Osteoblast (primary cell): Measurements from ENCODE around the gene OTOA. TPM values are rescaled to one million over a fixed set of nuclear protein-coding genes. Genes with fewer than 3 reads are reported as not detected.

Source experiments
- DNase-seq: peaks from one replicate; pipeline ENCODE4 v3.0.0; 2011; ENCODE audit warnings: low spot score, mixed read lengths; ENCODE audit not compliant: insufficient read length; ENCODE audit errors: missing footprints
- H2AFZ ChIP-seq: 2 replicates; pipeline ENCODE4 v1.6.0; 2011; ENCODE audit warnings: mild to moderate bottlenecking, low read length
- H3K27ac ChIP-seq: 2 replicates; pipeline ENCODE4 v1.5.1; 2011; ENCODE audit warnings: mild to moderate bottlenecking, low read depth, low read length, moderate library complexity
- H3K27me3 ChIP-seq: 2 replicates; pipeline ENCODE4 v1.6.0; 2012; ENCODE audit warnings: mild to moderate bottlenecking, control low read depth, inconsistent platforms, low read length, moderate library complexity; ENCODE audit not compliant: insufficient read depth
- H3K36me3 ChIP-seq: 2 replicates; pipeline ENCODE4 v1.5.1; 2011; ENCODE audit warnings: mild to moderate bottlenecking, low read length, control low read depth, moderate library complexity; ENCODE audit not compliant: insufficient read depth
- H3K4me1 ChIP-seq: 2 replicates; pipeline ENCODE4 v1.5.1; 2011; ENCODE audit warnings: mild to moderate bottlenecking, low read length, control low read depth, moderate library complexity; ENCODE audit not compliant: insufficient read depth
- H3K4me2 ChIP-seq: 2 replicates; pipeline ENCODE4 v1.6.0; 2011; ENCODE audit warnings: mild to moderate bottlenecking, low read length; ENCODE audit not compliant: insufficient read depth
- H3K4me3 ChIP-seq: fragments of 200-600 bp; sonication (generic); 3 replicates; pipeline ENCODE4 v1.5.1; 2012; ENCODE audit warnings: mild to moderate bottlenecking, low read length, inconsistent platforms; ENCODE audit not compliant: insufficient read depth
- H3K79me2 ChIP-seq: 2 replicates; pipeline ENCODE4 v1.6.0; 2012; ENCODE audit warnings: mild to moderate bottlenecking, low read length, control low read depth, inconsistent platforms; ENCODE audit not compliant: insufficient read depth
- H3K9me3 ChIP-seq: 2 replicates; pipeline ENCODE4 v1.5.1; 2011; ENCODE audit warnings: low read depth, low read length, control low read depth
- H4K20me1 ChIP-seq: 2 replicates; pipeline ENCODE4 v1.6.0; 2012; ENCODE audit warnings: mild to moderate bottlenecking, low read length, control low read depth; ENCODE audit not compliant: insufficient read depth
- CTCF ChIP-seq: IDR thresholded peaks from 2 replicates; pipeline ENCODE4 v1.5.1; 2011; ENCODE audit warnings: mild to moderate bottlenecking, low read depth, low read length, moderate library complexity; ENCODE audit errors: extremely low read depth
- total RNA-seq: library from RNA; depleted of rRNA; stranded (reverse); fragments of >200 nt; gene quantifications from 2 replicates; pipeline ENCODE4 v1.2.3, GENCODE V29; 2012

OTOA gene
- total RNA-seq, 1 donor: under 0.01 TPM

- Histone ChIP-seq H3K79me2 (no peaks in the 10 kb centered on the region), H3K4me3 (no peak overlapping the region), H4K20me1 (no peaks in the 10 kb centered on the region), H3K36me3 (no peaks in the 10 kb centered on the region), H3K4me1 (no peaks in the 10 kb centered on the region), H3K27ac (no peak overlapping the region), H3K9me3 (no peaks in the 10 kb centered on the region), H2AFZ (no peak overlapping the region), H3K27me3 (no peaks in the 10 kb centered on the region), H3K4me2 (no peak overlapping the region)
- no peak for TF ChIP-seq CTCF
- no peak for DNase-seq
These were observed 53.8 kb downstream of the OTOA start for GRCh38 chr16:21717608-21718007.

GRCh38 chr16:21719283-21719682, 55.5 kb downstream of the OTOA start:
- Histone ChIP-seq H3K27me3 (no peaks in the 10 kb centered on the region), H3K27ac (no peak overlapping the region), H3K36me3 (no peaks in the 10 kb centered on the region), H3K9me3 (no peaks in the 10 kb centered on the region), H3K4me2 (no peak overlapping the region), H3K79me2 (no peaks in the 10 kb centered on the region), H3K4me1 (no peaks in the 10 kb centered on the region), H3K4me3 (no peak overlapping the region), H4K20me1 (no peaks in the 10 kb centered on the region), H2AFZ (no peak overlapping the region)
- no peak for DNase-seq
- TF ChIP-seq CTCF: no peak

GRCh38 chr16:21720533-21720932, 56.8 kb downstream of the OTOA start:
- H3K79me2 ChIP-seq: no peaks in the 10 kb centered on the region
- H3K4me2 ChIP-seq: no peak overlapping the region
- H3K27me3 ChIP-seq: no peaks in the 10 kb centered on the region
- TF ChIP-seq CTCF: no peak
- no peaks in the 10 kb centered on the region for H4K20me1 ChIP-seq
- H2AFZ ChIP-seq: no peak overlapping the region
- H3K4me1 ChIP-seq: no peaks in the 10 kb centered on the region
- H3K27ac ChIP-seq: no peak overlapping the region
- H3K9me3 ChIP-seq: no peaks in the 10 kb centered on the region
- no peak overlapping the region for H3K4me3 ChIP-seq
- H3K36me3 ChIP-seq: no peaks in the 10 kb centered on the region
- no peak for DNase-seq

GRCh38 chr16:21722771-21723455, 59.1 kb downstream of the OTOA start:
- Histone ChIP-seq H3K4me1 (no peaks in the 10 kb centered on the region), H3K27ac (no peak overlapping the region), H2AFZ (no peak overlapping the region), H3K27me3 (no peaks in the 10 kb centered on the region), H4K20me1 (no peaks in the 10 kb centered on the region), H3K4me3 (no peak overlapping the region), H3K9me3 (no peaks in the 10 kb centered on the region), H3K36me3 (no peaks in the 10 kb centered on the region), H3K79me2 (no peaks in the 10 kb centered on the region), H3K4me2 (no peak overlapping the region)
- no peak for TF ChIP-seq CTCF
- DNase-seq: no peak
